Fibroblast of the aortic adventitia (primary cell): ENCODE data around the gene DTNB. TPM values are rescaled to one million over a fixed set of nuclear protein-coding genes. Genes with fewer than 3 reads are reported as not detected.

ENCODE experiments used
- DNase-seq: peaks from one replicate; pipeline ENCODE4 v3.0.0-alpha.2; 2010; ENCODE audit warnings: low read depth
- H3K4me3 ChIP-seq: 2 replicates; pipeline ENCODE4 v1.5.1; 2011; ENCODE audit warnings: low read depth, mild to moderate bottlenecking, control low read depth, low read length, moderate library complexity
- CTCF ChIP-seq: IDR thresholded peaks from 2 replicates; pipeline ENCODE4 v1.5.1; 2011; ENCODE audit warnings: mild to moderate bottlenecking, low read length, control low read depth, inconsistent platforms; ENCODE audit not compliant: insufficient read depth
- total RNA-seq: library from RNA; depleted of rRNA; stranded (reverse); fragments of >200 nt; gene quantifications from 2 replicates; pipeline ENCODE4 v1.2.3, GENCODE V29; 2012; ENCODE audit warnings: low replicate concordance

Gene DTNB
- total RNA-seq, 1 donor, result 11.7 TPM

GRCh38 chr2:25431604-25432003 is 241.8 kb downstream of the DTNB start:
- no peak overlapping the region for H3K4me3 ChIP-seq
- DNase-seq, result no peak
- no peak for TF ChIP-seq CTCF

GRCh38 chr2:25430556-25430955 is 242.8 kb downstream of the DTNB start:
- no peak for DNase-seq
- TF ChIP-seq CTCF, result no peak
- no peak overlapping the region for H3K4me3 ChIP-seq

- H3K4me3 ChIP-seq, result no peak overlapping the region
- no peak for DNase-seq
- no peak for TF ChIP-seq CTCF
These were observed 247.1 kb downstream of the DTNB start for GRCh38 chr2:25426326-25426725.

GRCh38 chr2:25424426-25425028 is 248.8 kb downstream of the DTNB start:
- H3K4me3 ChIP-seq, result no peak overlapping the region
- DNase-seq, result no peak
- TF ChIP-seq CTCF, result no peak

- TF ChIP-seq CTCF, result no peak
- H3K4me3 ChIP-seq, result no peak overlapping the region
- no peak for DNase-seq
These were observed 251.5 kb downstream of the DTNB start for GRCh38 chr2:25421820-25422411.

GRCh38 chr2:25421289-25421688 is 252.1 kb downstream of the DTNB start:
- no peak for DNase-seq
- no peak overlapping the region for H3K4me3 ChIP-seq
- no peak for TF ChIP-seq CTCF

- DNase-seq, result no peak
- no peak for TF ChIP-seq CTCF
- H3K4me3 ChIP-seq, result no peak overlapping the region
These were observed 252.5 kb downstream of the DTNB start for GRCh38 chr2:25420820-25421237.
